Activated CD4-positive, CD25-positive, alpha-beta regulatory T cell treated with anti-CD3 and anti-CD28 coated beads, Interleukin-2, amount 50 U/mL, for 72 hours (primary cell): ENCODE data around the gene NRP1.
"Not testable (repeated sequence)": the region's sequence is repeated elsewhere in the genome, so short reads cannot be mapped to it uniquely, and the experiment has no call there.

Experiments
- DNase-seq: peaks from one replicate; pipeline ENCODE4 v3.0.0; 2021

Gene NRP1

DNA sequence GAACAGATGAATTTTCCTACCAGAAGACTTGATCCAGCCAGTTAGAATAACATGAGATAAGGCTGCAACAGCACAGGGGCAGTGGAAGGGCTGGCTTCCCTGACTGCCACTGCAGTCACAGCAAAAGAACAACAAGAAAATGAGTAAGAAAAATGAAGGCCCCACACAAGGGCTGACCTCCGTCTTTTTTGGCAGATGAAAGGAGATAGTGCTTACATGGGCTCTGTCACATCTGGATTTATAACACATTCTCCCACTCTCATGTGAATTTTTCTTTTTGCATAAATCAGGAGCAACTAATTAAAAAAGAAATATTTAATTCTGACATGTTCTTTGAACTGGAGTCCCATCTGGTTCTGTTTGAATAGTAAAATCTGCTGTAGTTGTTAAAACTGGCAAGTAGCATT, 99.6 kb downstream of the NRP1 start:
- DNase-seq: no peak

DNA sequence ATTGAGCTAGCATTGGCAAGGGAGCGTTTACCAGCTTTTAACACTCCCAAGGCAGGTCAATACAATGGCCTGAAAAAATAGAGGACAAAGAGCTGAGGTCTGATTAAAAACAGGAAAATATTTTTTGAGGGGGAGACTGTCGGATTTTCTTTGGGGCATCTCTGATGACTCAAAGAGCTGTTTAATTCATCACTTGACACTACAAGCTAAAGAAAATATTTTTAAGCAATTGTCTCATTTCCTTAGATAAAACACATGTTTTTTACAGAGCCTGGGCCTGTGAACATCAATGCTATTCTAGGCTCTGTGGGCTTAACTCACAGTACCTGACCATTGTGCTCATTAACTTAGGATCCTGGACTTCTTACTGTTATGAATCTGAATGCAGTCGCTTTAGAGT, 100.8 kb downstream of the NRP1 start:
- DNase-seq: no peak

GRCh38 chr10:33233221-33233620, 101.2 kb downstream of the NRP1 start:
- no peak for DNase-seq

DNA sequence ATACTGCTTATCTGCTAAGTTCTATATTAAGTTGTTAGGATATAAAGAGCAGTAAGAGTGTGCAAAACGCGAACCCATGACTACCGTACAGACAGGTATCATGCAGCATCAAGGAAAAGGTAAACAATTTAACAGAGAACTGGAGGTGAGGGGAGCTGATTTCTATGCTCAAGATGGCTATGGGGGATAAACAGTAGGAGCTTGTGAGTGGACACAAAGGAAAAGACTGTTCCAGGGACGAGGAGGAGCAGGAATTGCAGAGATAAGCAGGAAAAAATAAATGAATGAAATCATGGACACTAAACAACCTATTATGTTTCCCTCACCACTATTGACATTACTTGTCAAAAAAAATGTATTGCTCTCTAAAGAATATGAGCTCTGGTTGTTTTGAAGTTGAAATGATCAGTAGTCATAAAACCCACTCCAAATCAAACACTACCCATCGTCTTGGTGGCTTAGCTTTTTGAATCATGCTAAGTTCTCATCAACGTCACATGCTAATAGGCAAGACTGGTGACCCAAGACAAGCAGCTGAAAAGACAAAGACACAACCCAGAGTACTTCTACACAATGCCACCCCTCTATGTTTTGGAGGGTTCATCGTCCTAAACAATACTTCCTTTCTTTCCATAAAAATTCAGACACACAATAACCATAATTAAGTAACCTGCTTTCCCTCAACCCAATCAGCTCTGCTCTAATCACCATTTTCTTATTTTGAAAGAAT, 102.7 kb downstream of the NRP1 start:
- no peak for DNase-seq

DNA sequence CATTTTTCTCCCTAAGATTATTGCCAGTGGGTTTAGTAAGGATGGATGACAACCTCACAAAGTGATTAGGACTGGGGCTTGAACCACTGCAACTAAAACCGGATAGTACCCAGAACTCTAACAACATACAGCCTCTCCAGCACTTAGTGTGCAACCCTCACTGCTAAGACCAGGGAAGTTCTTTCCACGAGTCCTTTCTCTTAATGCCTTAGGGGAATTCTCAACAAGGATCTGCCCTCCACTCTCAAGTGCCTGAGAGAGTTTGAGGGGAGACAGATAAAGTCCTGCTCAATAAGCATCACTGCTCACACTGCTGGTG, 104.6 kb downstream of the NRP1 start:
- DNase-seq: no peak

- DNase-seq: no peak
These were observed 105.1 kb downstream of the NRP1 start for GRCh38 chr10:33229252-33229948.

GRCh38 chr10:33228426-33228825, 106.0 kb downstream of the NRP1 start:
- DNase-seq: no peak

DNA sequence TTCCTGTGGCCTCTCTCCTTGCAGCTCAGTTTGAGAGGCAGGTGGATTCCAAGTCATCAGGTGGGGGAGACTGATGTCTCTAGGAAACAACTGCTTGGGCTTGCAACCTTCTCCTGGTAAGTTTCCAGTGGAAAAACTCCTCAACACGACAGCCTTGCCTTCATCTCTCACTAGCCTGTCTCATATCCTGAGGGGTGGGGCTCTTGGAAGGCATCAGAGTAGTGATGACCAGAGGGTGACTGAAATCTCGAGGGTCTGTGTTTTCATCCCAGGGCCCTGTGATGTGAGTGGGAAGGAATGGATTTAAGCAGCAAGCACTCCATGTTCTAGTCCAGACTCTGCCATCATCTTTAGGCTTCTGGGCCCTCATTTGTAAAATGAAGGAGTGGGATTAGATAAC, 107.0 kb downstream of the NRP1 start:
- no peak for DNase-seq

DNA sequence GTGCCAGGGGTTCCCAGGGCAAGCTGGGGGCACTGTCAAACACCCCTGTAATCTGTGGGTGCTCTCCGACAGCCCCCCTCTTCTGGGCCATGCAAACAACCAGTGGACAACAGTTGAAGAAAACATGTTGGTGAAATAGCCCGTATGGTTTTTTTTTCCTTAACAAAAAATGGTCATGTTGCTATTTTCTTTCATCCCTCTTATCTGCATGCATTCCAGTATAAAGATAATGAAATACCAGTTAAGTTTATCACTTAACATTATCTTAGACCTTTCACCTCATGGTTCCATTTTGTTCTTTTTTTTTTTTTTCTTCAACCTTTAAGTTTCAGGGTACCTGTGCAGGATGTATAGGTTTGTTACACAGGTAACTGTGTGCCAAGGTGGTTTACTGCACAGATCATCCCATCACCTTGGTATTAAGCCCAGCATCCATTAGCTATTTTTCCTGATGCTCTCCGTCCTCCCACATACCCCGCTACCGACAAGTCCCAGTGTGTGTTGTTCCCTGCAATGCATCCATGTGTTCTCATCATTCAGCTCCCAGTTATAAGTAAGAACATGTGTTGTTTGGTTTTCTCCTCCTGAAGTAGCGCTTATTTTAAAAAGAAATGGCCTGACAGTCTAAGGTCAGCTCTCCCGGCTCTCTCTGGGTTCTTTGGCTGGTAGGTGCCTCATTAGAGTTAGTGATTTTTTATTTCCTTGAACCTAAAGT, 110.1 kb downstream of the NRP1 start:
- DNase-seq: no peak

GRCh38 chr10:33223326-33224000, 111.0 kb downstream of the NRP1 start:
- DNase-seq: no peak

GRCh38 chr10:33222304-33222703, 112.2 kb downstream of the NRP1 start:
- not testable (repeated sequence) for DNase-seq

DNA sequence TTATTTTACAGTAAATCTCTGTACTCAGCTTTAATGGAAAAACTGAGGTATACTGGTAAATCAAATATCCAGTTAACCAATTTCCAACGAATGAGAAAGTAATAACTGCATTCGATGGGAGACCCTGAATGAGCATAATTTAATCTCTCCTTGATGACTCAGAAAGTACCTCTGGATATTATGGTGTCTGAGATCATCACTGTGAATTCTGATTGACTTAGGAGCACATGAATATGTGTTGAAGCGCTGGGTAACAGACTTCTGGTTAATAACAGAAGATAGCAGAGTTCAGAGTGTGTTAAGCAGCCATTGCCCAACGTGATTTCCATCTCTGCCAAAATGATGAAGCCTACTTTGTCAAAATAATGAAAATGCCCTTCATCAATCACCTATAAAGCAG, 116.6 kb downstream of the NRP1 start:
- no peak for DNase-seq

DNA sequence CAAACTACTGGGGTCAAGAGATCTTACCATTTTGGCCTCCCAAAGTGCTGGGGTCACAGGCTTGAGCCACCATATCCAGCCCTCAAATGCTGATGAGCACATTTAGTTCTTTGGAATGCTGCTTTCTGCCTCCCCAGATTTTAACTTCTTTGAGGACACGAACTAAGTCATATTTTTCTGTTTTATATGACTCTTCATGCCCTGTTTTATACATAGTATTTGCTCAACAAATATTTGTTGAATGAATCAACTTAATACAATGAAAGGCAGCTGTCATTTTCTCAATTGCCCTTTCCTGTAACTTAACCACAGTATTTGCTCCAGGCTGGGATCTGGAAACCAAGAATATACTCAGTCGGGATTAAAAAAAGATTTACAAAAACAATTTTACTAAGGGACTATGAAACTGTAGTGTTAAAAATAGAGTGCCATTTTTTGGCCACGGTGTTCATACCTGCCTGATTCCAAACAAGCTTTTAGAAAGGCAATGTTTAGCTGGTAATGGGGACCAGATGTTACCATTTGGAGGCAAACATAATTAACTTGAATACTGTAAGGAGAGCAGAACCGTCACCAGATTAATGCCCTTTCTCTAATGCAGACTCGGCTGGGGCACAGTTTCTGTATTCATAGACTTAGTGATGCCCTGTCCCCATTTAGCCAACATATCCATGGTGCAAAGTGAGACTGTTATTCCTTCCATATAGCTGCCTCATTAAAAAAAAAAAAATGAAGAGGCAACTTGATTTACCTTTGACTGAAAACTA, 117.6 kb downstream of the NRP1 start:
- DNase-seq: no peak

GRCh38 chr10:33215635-33216034, 118.8 kb downstream of the NRP1 start:
- no peak for DNase-seq

GRCh38 chr10:33215154-33215553, 119.3 kb downstream of the NRP1 start:
- no peak for DNase-seq

DNA sequence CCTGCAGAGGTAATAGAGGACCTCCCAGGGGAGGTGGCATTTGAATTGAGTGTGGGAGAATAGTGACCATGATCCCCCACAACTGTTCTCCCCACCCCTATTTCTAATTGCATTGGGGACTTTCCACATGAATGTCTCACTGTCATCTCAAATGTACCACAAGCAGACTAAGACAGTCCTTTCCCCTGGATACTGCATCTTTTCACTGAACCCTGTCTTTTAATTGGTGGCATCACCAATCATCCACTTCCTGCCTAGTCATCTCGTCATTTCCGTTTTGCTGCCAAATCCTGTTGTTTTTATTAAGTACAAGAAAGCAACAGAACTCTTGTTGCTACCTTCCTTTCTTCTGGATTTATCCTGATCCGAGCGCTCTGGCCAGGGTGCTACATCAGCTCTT, 120.3 kb downstream of the NRP1 start:
- no peak for DNase-seq

- no peak for DNase-seq
These were observed 122.3 kb downstream of the NRP1 start for GRCh38 chr10:33212061-33212748.

DNA sequence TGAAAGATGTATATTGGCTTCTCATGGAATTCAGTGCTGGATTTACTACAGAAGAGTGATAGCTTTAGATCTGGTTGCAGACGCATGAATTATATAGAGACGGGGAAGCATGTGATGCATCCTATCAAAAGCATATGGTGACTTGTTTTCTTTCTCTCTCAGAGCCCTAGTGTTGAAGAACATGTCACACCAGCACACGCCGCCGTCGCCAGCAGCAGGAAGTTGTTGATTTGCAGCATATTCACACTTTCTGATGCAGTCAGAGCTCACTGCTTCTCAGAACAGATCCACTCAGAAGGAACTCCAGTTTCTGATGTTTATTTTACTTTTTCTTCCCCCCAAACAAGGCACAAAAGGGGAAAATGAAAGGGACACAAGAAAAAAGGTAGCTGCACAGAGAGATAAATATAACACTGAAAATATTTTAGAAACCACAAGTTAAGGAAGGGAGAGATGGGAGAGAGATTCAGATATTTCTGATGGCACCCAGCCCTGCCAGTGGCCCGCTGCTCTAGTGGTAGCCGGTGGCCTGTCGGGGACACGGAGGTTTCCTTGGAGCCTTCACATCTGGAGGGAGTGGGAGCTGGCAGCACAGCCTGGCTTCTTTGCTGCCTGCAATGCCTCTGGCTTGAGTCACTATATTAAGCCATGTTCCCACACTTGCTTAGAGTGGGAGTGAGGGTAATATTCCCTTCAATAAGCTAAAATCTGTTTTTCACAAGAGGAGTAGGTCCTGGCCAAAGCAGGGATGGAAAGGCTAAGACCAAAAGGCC, 123.2 kb downstream of the NRP1 start:
- no peak for DNase-seq

GRCh38 chr10:33209802-33210201, 124.7 kb downstream of the NRP1 start:
- DNase-seq: no peak

- no peak for DNase-seq
These were observed 126.3 kb downstream of the NRP1 start for GRCh38 chr10:33208166-33208565.

GRCh38 chr10:33204031-33204430, 130.4 kb downstream of the NRP1 start:
- no peak for DNase-seq
